HG02938 (cell line): ENCODE results near the gene PRKCA.
"Not testable (repeated sequence)": the region's sequence is repeated elsewhere in the genome, so short reads cannot be mapped to it uniquely, and the experiment has no call there.

ENCODE experiments used
- ATAC-seq: cut with Tn5 transposase; IDR thresholded peaks from one replicate; pipeline ENCODE4 v1.9.1; 2021; ENCODE audit warnings: mild to moderate bottlenecking, moderate library complexity; ENCODE audit not compliant: unreplicated experiment

The PRKCA gene

DNA sequence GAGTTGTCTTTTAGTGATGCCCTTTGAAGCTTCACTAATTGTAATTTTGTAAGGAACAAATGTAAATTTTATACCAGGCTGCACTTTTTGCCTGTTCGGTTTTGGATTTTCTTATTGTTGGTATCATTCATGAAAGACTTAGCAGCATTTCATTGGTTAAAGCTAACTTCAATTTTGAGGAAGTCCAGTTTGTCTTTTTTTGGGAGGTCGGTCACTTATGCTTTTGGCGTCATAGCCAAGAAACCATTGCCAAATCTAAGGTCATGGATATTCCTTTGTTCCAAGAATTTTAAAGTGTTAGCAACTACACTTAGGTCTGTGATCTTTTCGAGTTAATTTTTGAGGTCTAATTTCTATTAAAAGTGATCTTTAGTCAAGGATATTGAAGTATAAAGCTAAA lies 77.1 kb downstream of the PRKCA start:
- no peak for ATAC-seq

DNA sequence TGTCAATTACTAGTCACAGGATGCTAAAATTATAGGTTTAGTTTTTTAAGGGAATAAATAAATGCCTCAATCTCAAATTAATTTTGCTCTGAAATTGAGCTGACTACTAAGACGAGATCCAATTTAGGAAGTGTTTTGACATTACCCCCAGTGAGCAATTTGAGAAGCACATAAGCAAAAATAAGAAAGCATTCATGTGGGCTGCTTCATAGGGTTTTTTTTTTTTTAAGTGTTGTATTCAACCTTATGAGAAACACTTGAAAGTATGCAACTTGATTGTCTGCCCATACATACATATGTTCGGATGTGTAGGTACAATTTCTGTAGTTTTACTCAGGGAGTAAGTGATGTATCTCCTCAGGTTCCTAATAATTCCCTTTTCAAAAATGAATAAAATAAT lies 77.6 kb downstream of the PRKCA start:
- ATAC-seq = no peak

DNA sequence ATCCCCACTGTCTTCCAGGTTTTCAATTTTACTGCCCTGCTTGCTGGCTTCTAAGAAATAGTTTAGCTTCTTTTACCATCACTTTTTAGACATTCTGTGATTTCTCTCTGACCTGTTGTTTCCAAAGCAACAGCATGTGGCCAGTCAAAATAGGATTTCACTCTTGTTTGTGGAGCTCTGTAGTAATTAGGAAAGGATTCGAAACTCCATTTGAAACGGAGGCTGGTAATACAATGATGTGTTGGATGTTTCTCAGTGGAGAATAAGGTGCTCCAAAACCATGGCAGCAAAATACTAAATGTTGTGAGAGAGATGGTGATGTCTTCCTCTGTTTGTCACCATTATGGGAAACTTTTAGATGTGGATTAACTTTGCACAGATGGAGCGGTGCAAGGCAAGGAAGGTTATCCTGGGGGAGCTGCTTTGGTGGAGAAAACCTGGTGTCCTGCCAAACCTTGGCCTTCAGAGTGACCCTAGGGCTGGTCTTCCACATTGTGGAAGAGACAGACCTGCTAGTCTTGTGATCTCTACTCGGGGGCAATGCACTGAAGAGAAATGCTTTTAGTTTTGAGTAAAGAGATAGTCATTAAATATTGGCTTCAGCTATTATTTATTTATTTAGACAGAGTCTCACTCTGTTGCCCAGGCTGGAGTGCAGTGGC lies 79.4 kb downstream of the PRKCA start:
- no peak for ATAC-seq

DNA sequence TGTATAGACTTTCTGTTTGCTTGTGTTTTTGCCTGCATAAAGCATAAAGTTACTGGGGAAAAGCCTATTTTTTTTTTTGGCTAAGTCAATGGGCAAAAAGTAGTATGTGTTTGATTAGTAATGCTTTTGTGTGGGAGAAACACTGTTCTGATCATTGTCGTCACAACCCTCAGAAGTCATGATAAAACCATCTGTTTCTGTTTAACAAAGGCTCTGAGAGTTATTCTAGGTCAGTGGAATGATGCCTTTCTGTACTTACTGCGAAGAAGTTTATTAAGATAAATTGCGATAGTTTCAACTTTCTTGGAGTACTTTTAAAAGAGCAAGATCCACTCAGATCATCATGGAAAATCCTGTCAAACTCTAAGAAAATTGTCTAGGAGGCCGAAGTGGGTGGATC lies 80.9 kb downstream of the PRKCA start:
- no peak for ATAC-seq

DNA sequence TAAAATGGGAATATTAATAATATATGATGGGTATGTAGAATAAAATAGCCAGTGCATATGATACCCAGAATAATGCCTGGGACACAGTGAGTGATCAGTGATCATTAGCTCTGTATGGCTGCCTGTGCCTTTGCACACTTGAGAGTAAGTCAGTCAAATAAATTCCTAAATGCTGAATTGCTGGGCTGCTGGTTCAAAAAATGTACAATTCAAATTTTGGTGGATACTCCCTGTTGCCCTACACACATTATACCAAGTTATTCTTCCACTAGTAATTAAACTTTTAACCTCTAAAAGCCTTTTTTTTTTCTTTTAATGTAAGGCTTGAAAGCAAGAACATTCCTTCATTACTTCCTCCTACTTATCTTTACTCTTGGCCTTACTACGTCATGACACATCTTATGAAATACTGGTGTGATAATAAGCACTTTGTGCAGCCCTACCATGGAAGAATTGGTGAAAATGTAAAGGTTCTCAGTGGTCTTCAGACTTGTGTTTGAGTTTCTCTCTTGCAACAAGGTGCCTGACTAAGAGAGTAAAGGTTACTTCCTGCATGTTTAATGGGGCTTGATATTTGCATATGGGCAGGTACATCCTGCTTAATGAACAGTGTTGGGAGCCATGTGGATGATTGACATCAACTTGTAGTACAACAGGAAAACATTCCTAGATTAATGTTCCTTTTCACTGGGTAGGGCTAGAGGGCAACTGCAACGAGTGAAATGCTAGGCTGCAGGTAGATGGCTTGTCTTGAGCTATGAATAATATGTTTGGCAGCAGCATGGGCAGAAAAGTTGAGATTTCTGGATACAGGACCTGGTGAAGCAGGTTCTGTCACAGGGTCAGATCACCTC lies 84.3 kb downstream of the PRKCA start:
- ATAC-seq = no peak

DNA sequence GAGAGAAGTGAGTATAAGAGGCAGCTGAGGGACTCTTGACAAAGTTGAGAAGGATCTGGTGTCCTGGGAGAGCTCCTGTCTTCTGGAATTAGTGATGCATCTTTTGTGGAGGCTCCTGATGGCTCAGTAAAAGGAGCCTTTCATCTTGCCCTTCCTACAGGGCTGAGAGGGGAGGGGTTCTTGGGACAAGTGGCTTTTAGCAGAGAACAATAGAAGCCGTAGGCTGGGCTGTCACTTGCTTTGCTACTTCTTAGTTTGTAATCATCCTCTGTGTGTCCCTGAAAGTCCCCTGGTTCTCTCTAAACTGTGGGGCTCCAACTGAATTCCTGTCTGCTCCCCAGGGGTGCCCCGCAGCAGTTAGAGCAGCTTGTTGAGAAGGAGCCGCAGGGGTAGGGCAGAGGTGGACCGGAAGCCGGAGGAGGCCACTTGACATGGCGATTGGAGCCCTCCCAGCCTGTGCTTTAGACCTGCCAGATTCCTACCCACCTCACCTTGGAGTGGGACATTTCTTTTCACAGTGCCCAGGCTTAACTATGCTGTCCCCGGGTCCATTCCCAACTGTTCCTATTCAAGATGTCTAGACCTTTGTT lies 85.1 kb downstream of the PRKCA start:
- ATAC-seq = no peak

DNA sequence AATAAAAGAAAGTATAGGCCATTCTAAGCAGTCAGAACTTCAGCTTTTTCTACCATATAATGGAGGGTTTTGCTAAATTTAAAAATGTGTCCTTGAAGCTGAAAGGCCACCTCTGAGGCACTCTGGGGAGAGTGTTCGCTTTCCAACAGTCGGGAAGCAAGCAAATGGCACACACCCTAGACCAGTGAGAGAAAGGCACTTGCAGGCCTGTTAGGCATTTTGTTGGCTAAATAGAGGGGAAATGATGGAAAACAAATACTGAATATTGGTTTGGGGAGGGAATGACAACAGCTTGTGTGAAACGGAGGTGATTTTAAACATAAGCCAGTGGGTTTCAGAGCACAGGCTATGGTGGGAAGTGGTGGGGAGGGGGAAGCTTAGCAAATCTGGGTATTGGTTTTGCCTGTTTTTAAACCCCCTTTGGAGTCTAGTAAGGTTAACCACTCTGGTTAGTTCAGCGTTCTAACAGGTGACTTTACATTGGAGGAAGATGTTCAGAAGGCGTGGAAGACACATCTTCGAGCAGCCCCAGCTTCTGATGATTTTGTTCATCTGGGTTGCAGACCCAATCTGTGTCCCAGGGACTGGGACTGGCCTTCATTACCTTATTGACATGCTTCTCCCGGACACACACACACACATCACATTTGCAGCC lies 90.5 kb downstream of the PRKCA start:
- ATAC-seq = no peak

DNA sequence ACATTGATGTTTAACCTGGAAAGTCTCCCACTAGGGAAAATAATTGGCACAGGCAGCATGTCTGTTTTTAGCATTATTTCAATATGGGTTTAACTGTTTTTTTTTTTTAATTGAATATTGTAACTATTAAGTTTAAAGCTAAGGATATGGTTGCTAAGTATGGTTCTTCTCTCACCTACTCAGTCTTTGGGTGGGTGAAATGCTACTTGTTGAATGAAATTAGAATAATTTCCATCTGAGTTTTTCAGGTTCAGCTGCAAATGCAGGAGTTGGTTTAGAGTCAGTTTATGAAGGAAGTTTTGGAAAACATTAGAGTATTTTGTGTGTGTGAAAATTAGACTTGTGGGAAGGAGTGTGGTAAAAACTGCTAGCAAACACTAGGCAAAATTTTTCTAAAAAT lies 93.5 kb downstream of the PRKCA start:
- no peak for ATAC-seq

DNA sequence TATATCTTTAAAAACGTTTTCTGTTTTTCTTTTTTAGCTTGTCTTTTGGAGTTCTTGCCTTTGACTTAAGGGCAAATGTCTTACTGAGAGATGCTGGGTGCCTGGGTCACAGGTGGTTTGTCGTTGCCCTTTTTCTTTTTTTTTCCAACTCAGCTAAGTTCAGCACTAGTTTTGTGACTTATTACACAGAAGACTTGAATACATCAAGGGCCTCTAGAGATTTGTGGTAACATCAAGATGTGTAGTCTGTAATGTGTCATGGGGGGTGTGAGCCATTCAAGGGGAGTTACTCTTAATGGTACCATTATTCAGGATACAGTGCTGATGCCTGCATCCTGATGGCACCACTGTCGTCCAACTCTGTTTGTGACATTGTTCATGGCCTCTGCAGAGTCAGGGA lies 95.1 kb downstream of the PRKCA start:
- no peak for ATAC-seq

DNA sequence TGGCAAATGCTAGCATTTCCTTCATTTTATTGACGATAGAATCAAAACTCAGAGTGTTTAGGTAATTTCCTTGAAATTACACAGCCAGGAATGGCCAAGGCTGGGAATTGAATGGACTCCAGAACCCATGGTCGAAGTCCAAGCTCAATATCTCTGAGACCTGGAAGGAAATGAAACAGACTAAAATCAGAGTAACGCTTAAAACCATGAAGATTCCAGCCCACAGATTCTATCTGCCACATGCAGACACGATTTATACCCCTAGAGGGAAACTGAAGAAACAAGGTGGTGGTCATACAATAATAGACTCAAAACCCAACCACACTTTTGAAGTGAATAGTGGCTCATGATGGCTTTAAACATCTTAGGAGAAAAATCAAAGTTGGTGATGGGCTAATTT lies 95.6 kb downstream of the PRKCA start:
- no peak for ATAC-seq

DNA sequence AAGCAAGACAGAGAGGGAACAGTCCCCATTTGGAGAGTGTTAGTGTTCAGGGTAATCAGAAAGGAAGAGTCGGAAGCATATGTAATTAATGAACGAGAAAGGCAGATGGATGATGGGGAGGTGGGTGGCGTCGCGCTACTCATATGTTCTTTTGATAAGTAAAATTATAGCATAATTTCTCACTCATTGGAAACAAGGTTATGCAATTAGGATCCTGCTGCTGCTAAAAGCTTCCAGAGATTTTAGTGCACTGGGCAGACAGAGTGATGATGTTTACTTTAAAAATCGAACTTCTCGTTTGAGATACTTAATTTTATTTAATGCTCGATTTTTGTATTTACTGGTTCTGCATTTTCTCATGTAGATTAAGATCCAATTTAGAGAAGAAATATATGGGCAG lies 96.2 kb downstream of the PRKCA start:
- no peak for ATAC-seq

DNA sequence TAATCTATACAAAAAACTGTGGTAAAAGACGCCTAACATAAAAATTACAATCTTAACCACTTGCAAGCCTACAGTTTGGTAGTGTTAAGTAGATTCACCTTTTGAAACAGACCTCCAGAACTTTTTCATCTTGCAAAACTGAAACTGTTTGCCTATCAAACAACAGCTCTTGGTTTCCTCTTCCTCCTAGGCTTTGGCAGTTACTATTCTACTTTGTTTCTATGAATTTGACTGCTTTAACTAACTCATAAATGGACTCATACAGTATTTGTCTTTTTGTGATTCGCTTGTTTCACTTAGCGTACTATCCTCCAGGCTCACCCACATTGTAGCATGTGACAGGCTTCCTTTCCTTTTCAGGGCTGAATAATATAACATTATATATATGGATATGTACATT lies 97.0 kb downstream of the PRKCA start:
- ATAC-seq = no peak

DNA sequence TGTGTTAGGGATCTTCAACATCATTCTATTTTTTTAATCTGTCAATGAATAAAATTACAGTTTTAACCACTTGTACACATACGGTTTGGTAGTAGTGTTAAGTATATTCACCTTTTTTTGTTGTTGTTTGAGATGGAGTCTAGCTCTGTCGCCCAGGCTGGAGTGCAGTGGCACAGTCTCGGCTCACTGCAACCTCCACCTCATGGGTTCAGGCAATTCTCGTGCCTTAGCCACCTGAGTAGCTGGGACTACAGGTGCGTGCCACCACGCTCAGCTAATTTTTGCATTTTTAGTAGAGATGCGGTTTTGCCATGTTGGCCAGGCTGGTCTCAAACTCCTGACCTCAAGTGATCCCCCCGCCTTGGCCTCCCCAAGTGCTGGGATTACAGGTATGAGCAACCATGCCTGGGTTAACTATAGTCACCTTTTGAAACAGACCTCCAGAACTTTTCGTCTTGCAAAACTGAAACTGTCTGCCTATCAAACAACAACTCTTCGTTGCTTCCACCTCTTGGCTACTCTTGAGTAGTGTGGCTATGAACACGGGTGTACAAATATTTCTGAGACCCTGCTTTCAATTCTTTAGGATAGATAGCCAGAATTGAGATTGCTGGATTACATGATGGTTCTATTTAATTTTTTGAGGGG lies 97.8 kb downstream of the PRKCA start:
- not testable (repeated sequence) for ATAC-seq

DNA sequence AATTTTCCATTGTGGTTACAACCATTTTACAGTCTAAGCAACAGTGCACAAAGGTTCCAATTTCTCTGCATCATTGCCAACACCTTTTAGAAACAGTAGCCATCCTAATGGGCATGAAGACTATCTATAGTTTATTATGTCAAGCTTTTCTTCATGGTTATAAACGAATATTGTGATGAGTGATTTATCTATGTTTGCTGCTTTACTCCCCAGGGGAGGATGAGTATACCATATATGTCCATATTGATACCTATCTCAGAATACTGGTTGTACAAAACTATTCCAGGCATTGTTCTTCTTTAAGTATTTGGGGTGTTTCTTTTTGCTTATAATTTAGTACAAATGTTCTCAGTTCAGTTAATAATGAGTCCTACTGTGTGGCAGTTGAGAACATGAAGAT lies 98.3 kb downstream of the PRKCA start:
- ATAC-seq = no peak

DNA sequence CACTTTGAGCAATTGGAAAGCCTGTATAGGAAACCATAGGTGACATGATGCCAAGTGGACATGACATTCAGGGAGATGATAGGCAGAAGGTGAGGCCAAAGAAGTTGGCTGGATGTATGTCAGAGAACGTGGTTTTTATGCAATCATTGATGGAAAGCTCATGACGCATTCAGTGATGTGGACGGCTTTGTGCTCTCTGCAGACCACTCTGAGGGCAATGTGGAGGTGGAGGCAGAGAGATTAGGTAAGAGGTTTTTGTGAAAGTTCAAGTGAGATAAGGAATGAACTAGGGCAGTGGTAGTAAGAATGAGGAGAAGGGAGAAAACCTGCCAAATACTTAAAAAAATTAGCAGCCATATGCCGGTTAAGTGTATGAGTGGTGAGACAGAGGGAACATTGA lies 99.0 kb downstream of the PRKCA start:
- no peak for ATAC-seq

DNA sequence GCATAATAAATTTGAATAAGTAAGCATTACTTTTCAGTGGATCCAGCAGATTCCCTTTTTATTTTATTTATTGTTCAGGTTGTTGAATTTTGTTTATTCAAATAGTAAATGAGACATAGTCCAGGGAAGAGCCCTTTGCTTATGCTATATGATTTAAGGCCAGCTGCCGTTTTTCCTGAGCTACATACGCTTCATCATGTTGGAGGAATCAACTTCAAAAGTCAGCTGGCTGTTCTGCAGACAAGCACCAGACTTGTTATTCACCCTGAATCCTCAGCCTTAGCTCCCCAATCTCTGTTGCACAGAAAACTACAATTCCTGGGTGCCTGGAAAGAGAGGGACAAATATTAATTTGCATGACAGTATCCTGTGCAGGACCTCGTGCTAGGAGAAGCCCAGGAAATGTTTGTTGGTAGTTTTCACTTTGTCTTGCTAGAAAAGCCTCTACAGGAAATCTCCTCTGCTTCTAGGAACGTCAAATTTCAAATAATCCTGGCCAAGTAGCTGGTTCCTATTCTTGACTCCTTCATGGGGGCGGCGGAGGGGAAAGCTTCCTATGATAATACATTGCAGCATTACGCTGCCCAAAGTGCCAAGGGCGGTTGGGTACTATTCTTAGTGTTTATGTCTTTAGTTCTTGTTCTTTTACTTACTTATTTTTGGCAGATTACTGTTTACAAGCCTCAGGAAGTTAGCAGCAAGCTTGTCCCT lies 101.6 kb downstream of the PRKCA start:
- ATAC-seq = no peak

DNA sequence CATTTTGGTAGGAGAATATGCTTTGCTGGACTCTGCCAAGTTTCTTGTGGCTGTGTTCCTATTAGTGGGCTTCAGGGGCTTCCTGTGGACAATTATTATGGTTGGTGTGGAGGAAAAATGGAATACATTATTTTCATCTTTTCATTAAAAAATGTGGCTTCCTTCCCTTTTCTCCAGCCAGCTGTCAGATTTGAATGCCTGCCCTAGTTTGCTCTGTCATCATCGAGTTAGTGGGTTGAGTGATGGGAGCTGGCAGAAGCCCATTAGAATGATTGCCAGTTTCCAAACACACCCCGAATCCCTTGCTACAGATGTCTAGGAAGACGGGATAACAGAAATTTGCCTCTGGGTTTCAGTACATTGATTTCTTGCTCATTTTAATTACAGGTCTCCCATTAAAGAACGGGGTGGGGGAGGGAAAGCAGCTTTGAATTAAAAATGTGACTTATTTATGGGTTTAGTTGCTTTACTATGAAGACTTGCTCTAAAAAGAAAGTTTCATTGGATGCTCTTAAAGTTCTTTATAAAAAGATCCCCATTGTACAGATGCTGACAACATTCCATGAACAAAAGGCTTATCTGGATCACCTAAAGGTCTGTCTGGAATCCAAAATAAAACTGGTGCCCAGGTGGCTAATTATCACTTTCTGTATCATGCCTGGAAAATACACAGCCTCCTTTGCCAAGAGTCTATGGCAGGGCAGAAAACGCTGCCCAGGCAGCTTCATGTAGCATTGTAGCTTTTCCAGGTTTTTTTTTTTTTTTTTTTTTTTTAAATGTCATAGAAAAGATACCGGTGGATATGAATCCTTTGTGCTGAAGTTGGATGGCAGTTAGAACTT lies 103.6 kb downstream of the PRKCA start:
- no peak for ATAC-seq

DNA sequence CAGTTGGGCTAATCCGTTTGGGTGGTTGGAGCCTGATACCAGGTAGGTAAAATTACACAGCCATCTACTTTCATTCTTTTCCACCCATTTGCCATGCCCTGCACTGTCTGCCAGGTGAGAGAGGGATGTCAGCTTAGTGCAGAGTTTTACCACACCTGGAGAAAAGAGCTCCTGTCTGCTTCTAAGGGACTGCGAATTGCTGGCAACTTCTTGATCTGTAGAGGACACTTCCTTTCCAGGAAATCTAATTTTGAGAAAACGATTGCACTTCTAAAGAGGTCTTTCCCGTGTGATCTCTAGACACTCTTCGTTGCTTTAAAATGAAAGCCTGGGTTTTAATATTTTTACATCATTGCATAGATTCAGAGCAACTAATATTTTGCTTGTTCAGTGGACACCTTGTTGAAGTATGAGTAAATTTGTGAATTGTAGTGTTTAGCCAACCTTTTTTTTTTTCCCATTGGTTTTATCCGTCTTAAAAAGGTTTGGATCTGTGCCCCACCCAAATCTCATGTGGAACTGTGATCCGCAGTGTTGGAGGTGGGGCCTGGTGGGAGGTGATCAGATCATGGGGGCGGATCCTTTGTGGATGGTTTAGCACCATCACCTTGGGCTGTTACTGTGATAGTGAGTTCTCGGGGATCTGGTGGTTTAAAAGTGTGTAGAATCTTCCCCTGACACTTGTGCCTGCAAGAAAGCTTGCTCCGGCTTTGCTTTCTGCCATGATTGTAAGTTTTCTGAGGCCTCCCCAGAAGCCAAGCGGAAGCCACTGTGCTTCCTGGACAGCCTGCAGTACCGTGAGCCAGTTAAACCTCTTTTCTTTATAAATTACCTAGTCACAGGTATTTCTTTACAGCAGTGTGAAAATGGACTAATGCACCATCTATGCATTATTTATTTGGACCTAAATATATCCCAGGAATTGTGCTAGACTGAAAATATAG lies 104.6 kb downstream of the PRKCA start:
- no peak for ATAC-seq

DNA sequence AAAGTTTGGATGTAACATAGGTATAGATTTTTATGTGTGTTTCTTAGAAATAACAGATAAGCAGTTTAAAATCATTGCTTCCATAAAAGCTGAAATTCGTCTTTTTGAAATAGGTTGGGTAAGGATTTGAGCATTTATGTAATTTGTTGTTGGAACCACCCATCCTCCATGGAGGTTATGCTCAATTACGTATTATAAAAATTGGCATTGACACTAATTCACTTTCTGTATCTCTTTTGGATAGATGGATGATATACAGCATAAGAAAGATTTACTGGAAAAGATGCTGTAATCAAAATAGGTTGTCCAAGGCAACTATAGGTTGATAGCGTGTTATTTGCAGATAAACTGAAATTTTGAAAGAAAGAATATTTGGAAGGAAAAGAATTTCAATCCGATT lies 105.5 kb downstream of the PRKCA start:
- ATAC-seq = no peak
